Kidney (tissue), 14 donors: ENCODE measurements around the gene KMT5C. TPM values are rescaled to one million over a fixed set of nuclear protein-coding genes. Genes with fewer than 3 reads are reported as not detected.
A peak's percentile ranks its signal among the peaks of the same experiment; 100 is the strongest.

Source experiments
- DNase-seq, 5 donors: peaks; one replicate each; pipeline ENCODE4 v3.0.0-alpha.2; 2013 to 2020
- FAIRE-seq: peaks from 2 replicates; lab custom pipeline; 2012; peaks lifted over from hg19 to GRCh38; lab: Jason Lieb, UNC
- H3K27ac ChIP-seq, 2 donors: one replicate each; pipeline ENCODE4 v1.7.0; 2013; ENCODE audit warnings: low read depth in 2 of 2, low read length in 2 of 2, inconsistent platforms in 1 of 2
- H3K27me3 ChIP-seq: one replicate; pipeline ENCODE4 v1.7.1; 2013; ENCODE audit warnings: low read length, inconsistent platforms; ENCODE audit not compliant: control insufficient read depth, insufficient read depth
- H3K36me3 ChIP-seq, 3 donors: one replicate each; pipeline versions ENCODE4 v1.7.0 to v1.7.1; 2013; ENCODE audit warnings: low read length in 3 of 3, control low read depth in 1 of 3, inconsistent platforms in 1 of 3; ENCODE audit not compliant: insufficient read depth in 3 of 3, control insufficient read depth in 2 of 3
- H3K4me1 ChIP-seq, 3 donors: one replicate each; pipeline versions ENCODE4 v1.7.0 to v1.7.1; 2013; ENCODE audit warnings: low read length in 3 of 3, inconsistent platforms in 1 of 3, low read depth in 1 of 3; ENCODE audit not compliant: control insufficient read depth in 2 of 3, insufficient read depth in 2 of 3
- H3K4me3 ChIP-seq, 3 donors: one replicate each; pipeline versions ENCODE4 v1.7.0 to v1.8.1; 2013; ENCODE audit warnings: low read length in 3 of 3, control low read depth in 1 of 3, inconsistent platforms in 1 of 3
- H3K9ac ChIP-seq, 3 donors: one replicate each; pipeline versions ENCODE4 v1.7.0 to v1.7.1; 2013; ENCODE audit warnings: low read length in 3 of 3, control low read depth in 1 of 3, inconsistent platforms in 1 of 3
- H3K9me3 ChIP-seq, 3 donors: one replicate each; pipeline versions ENCODE4 v1.7.0 to v1.7.1; 2013; ENCODE audit warnings: low read length in 3 of 3, control low read depth in 1 of 3, inconsistent platforms in 1 of 3; ENCODE audit not compliant: control insufficient read depth in 2 of 3, insufficient read depth in 1 of 3
- CTCF ChIP-seq: IDR thresholded peaks from 3 replicates; pipeline ENCODE4 v1.5.1; 2012; ENCODE audit warnings: mild to moderate bottlenecking, moderate library complexity, borderline replicate concordance; ENCODE audit not compliant: insufficient read depth; ENCODE audit errors: extremely low read depth
- intact Hi-C: fragments of 100-400 bp; cut with DNase I; formaldehyde crosslinking; loops from one replicate; pipeline ENCODE4 v1.11.1; 2022
- polyA plus RNA-seq: library from polyadenylated mRNA; stranded (reverse); fragments of 350-450 nt; fragmentation: Illumina TruSeq; extraction: RNeasy Lipid Tissue Mini Kit (QIAGEN cat#74804); gene quantifications from one replicate; pipeline ENCODE4 v1.2.3, GENCODE V29; 2014; ENCODE audit warnings: low read depth, low replicate concordance; ENCODE audit not compliant: insufficient read depth
- total RNA-seq: library from RNA; stranded (reverse); fragmentation: NEBNext Ultra II Directional; extraction: Animal tissue kit (Norgen Biotek cat#: 25700); gene quantifications from one replicate; pipeline ENCODE4 v1.2.1, GENCODE V29; 2021
- donor health status: control.
- donor health status: control.
- donor health status: control.
- donor health status: control.
- donor health status: control.
- donor health status: DM: yes; HTN: yes; CAD: no.
- donor health status: Normal renal cell carcinoma (clear cell type).

Gene KMT5C
- total and polyA plus RNA-seq, 2 donors from 2014 or later: 4.1 to 13.0 TPM

- no peaks in the 10 kb centered on the region for H3K9me3 ChIP-seq
- H3K27me3 ChIP-seq: no peaks in the 10 kb centered on the region
- TF ChIP-seq CTCF: no peak
- no peaks in the 10 kb centered on the region for H3K36me3 ChIP-seq
- no peak for FAIRE-seq
- peaks cover 0 to 12% (median 0%) of the 10 kb centered on the region in 3 donors for H3K4me1 ChIP-seq
- no peak overlapping the region for H3K4me3 ChIP-seq
- intact Hi-C loops: no loop called here
- no peak for DNase-seq
- H3K27ac ChIP-seq: no peak overlapping the region
- H3K9ac ChIP-seq: no peak overlapping the region
Measured at GRCh38 chr19:55336101-55336500, 3.6 kb upstream of the KMT5C start.

- DNase-seq (peak in 2 of 5 donors; percentile 82 to 87), FAIRE-seq (no peak)
- H3K4me3 ChIP-seq: peak overlapping the region; percentile 68 to 72 (median 68)
- H3K36me3 ChIP-seq: no peaks in the 10 kb centered on the region
- H3K9ac ChIP-seq: peak overlapping the region; percentile 30 to 87 (median 58)
- TF ChIP-seq CTCF: no peak
- H3K4me1 ChIP-seq: peaks cover 0 to 16% (median 0%) of the 10 kb centered on the region in 3 donors
- intact Hi-C loops: no loop called here
- no peaks in the 10 kb centered on the region for H3K9me3 ChIP-seq
- no peaks in the 10 kb centered on the region for H3K27me3 ChIP-seq
- peak overlapping the region; percentile 41 to 43 for H3K27ac ChIP-seq
Measured at GRCh38 chr19:55339889-55340783, 460 bp downstream of the KMT5C start.

GRCh38 chr19:55340784-55341147, 1.1 kb downstream of the KMT5C start:
- peaks cover 0 to 16% (median 0%) of the 10 kb centered on the region in 3 donors for H3K4me1 ChIP-seq
- no peak for TF ChIP-seq CTCF
- H3K27ac ChIP-seq: no peak overlapping the region
- intact Hi-C loops: no loop called here
- H3K27me3 ChIP-seq: no peaks in the 10 kb centered on the region
- no peaks in the 10 kb centered on the region for H3K9me3 ChIP-seq
- H3K36me3 ChIP-seq: no peaks in the 10 kb centered on the region
- H3K4me3 ChIP-seq: peak overlapping the region; percentile 68 to 72 (median 68)
- DNase-seq: peak in 4 of 5 donors; percentile 58 to 83 (median 70)
- FAIRE-seq: no peak
- peak overlapping the region in 2 of 3 donors; percentile 7 to 87 for H3K9ac ChIP-seq
